Activated CD8-positive, alpha-beta T cell treated with anti-CD3 and anti-CD28 coated beads for 36 hours (primary cell): ENCODE data around the gene GPR161. TPM values are rescaled to one million over a fixed set of nuclear protein-coding genes. Genes with fewer than 3 reads are reported as not detected.
"Not testable (repeated sequence)": the region's sequence is repeated elsewhere in the genome, so short reads cannot be mapped to it uniquely, and the experiment has no call there.

Source experiments
- ATAC-seq: fragments of 200-7000 bp; cut with Tn5 transposase; one replicate; pipeline ENCODE4 v1.10.0; 2021; ENCODE audit warnings: mild to moderate bottlenecking, moderate library complexity
- CTCF ChIA-PET: fragments of 350-600 bp; sonication (Branson Sonifier 250); formaldehyde crosslinking; loops from one replicate; lab custom pipeline; 2021; ENCODE audit warnings: antibody characterized with exemption; lab: Charles Lee
- POLR2A ChIA-PET: fragments of 350-600 bp; sonication (Branson Sonifier 250); formaldehyde crosslinking; loops from one replicate; lab custom pipeline; 2021; ENCODE audit warnings: antibody characterized with exemption; lab: Charles Lee
- DNase-seq: peaks from one replicate; pipeline ENCODE4 v3.0.0-alpha.2; 2020
- H3K27ac Mint-ChIP-seq: one replicate; pipeline ENCODE4 v1.8.0; 2021; ENCODE audit warnings: mild to moderate bottlenecking, mixed read lengths
- H3K27me3 Mint-ChIP-seq: one replicate; pipeline ENCODE4 v1.8.0; 2021; ENCODE audit warnings: mixed read lengths
- H3K36me3 Mint-ChIP-seq: one replicate; pipeline ENCODE4 v1.8.0; 2021; ENCODE audit warnings: low read depth, mixed read lengths
- H3K4me1 Mint-ChIP-seq: one replicate; pipeline ENCODE4 v1.8.0; 2021; ENCODE audit warnings: low read depth, mixed read lengths
- H3K4me3 Mint-ChIP-seq: one replicate; pipeline ENCODE4 v1.8.0; 2021; ENCODE audit warnings: mild to moderate bottlenecking, moderate library complexity, mixed read lengths
- H3K9me3 Mint-ChIP-seq: one replicate; pipeline ENCODE4 v1.8.0; 2021; ENCODE audit warnings: mixed read lengths
- CTCF ChIP-seq: fragments of 200-600 bp; IDR thresholded peaks from one replicate; pipeline ENCODE4 v1.8.0; 2022; ENCODE audit warnings: antibody characterized with exemption, mild to moderate bottlenecking
- intact Hi-C: fragments of 100-400 bp; cut with micrococcal nuclease; formaldehyde crosslinking; loops from one replicate; pipeline ENCODE4 v1.10.0; 2022
- total RNA-seq, 2 experiments: library from RNA; stranded (reverse); gene quantifications; one replicate each; pipeline ENCODE4 v1.2.3, GENCODE V29; 2021

GPR161 gene
- total RNA-seq, 2 experiments from 2014 or later = 0.16 to 0.20 TPM

GRCh38 chr1:168159251-168159650 is 22.5 kb upstream of the GPR161 start:
- Mint-ChIP-seq H3K36me3 (peaks cover 5% of the 10 kb centered on the region), H3K27ac (no peak overlapping the region), H3K4me1 (peaks cover 2% of the 10 kb centered on the region), H3K9me3 (peaks cover 16% of the 10 kb centered on the region), H3K27me3 (peaks cover 11% of the 10 kb centered on the region), H3K4me3 (no peak overlapping the region)
- ChIA-PET POLR2A (no interaction called here), CTCF (interaction anchor here (0.6 to 1.0 kb wide), 2 partner anchors 9 to 68 kb away, joined by 3 read pairs; no protein-coding TSS in a partner anchor)
- DNase-seq = no peak
- intact Hi-C loops = no loop called here
- TF ChIP-seq CTCF = no peak
- ATAC-seq = no peak

- peaks cover 16% of the 10 kb centered on the region for H3K9me3 Mint-ChIP-seq
- ATAC-seq (no peak), DNase-seq (no peak)
- peaks cover 5% of the 10 kb centered on the region for H3K36me3 Mint-ChIP-seq
- H3K4me3 Mint-ChIP-seq = no peak overlapping the region
- peaks cover 2% of the 10 kb centered on the region for H3K4me1 Mint-ChIP-seq
- no peak for TF ChIP-seq CTCF
- ChIA-PET POLR2A (no interaction called here), CTCF (interaction anchor here (0.9 kb wide), 1 partner anchor 12 kb away, joined by 3 read pairs; no protein-coding TSS in a partner anchor)
- H3K27ac Mint-ChIP-seq = no peak overlapping the region
- peaks cover 9% of the 10 kb centered on the region for H3K27me3 Mint-ChIP-seq
- intact Hi-C loops = no loop called here
These were observed 20.9 kb upstream of the GPR161 start for GRCh38 chr1:168157638-168158037.

- Mint-ChIP-seq H3K4me3 (no peak overlapping the region), H3K4me1 (peaks cover 2% of the 10 kb centered on the region), H3K36me3 (peaks cover 5% of the 10 kb centered on the region), H3K27me3 (peaks cover 4% of the 10 kb centered on the region), H3K9me3 (peaks cover 16% of the 10 kb centered on the region), H3K27ac (no peak overlapping the region)
- TF ChIP-seq CTCF = no peak
- intact Hi-C loops = no loop called here
- DNase-seq = no peak
- CTCF ChIA-PET = no interaction called here
- no peak for ATAC-seq
- POLR2A ChIA-PET = no interaction called here
These were observed 19.2 kb upstream of the GPR161 start for GRCh38 chr1:168155910-168156309.

DNA sequence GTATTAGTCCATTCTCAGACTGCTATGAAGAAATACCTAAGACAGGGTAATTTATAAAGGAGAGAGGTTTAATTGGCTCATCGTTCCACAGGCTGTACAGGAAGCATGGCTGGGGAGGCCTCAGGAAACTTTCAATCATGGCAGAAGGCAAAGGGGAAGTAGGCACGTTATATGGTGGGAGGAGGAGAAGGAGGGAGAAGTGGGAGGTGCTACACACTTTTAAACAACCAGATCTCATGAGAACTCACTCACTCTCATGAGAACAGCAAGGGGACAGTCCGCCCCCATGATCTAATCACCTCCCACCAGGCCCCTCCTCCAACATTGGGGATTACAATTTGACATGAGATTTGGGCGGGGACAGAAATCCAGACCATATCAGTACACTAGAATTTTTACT is 18.0 kb upstream of the GPR161 start:
- H3K4me1 Mint-ChIP-seq, H3K9me3 Mint-ChIP-seq, H3K4me3 Mint-ChIP-seq, POLR2A ChIA-PET, CTCF ChIA-PET, DNase-seq, H3K27me3 Mint-ChIP-seq, H3K36me3 Mint-ChIP-seq, intact Hi-C loops, H3K27ac Mint-ChIP-seq, ATAC-seq: not testable (repeated sequence)

DNA sequence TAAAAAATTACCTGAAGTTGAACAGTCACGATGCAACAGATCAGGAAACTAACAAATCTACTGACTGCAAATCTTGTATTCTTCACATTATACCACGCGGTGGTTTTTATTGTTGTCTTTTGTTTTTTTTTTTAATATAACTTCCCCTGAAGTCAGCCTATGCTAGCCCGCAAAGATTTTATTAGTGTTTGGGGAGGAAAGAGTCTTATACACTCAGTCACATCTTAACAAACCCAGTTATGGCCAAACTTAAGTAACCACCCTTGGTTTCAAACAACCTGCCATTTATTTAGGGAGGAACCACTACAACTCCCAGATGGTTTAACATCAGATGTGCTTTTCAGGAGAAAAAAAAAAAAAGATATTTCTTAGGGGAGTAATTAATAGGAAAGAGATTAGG is 15.2 kb upstream of the GPR161 start:
- TF ChIP-seq CTCF = no peak
- CTCF ChIA-PET = interaction anchor here (0.9 kb wide), 1 partner anchor 18 kb away, joined by 3 read pairs; no protein-coding TSS in a partner anchor
- POLR2A ChIA-PET = no interaction called here
- H3K4me3 Mint-ChIP-seq = no peak overlapping the region
- no peaks in the 10 kb centered on the region for H3K36me3 Mint-ChIP-seq
- intact Hi-C loops = no loop called here
- ATAC-seq (no peak), DNase-seq (no peak)
- H3K27ac Mint-ChIP-seq = no peak overlapping the region
- no peaks in the 10 kb centered on the region for H3K27me3 Mint-ChIP-seq
- H3K9me3 Mint-ChIP-seq = no peaks in the 10 kb centered on the region
- H3K4me1 Mint-ChIP-seq = peaks cover 3% of the 10 kb centered on the region
